ENCODE measurements around the gene NOTUM. TPM values are rescaled to one million over a fixed set of nuclear protein-coding genes. Genes with fewer than 3 reads are reported as not detected.
A peak's percentile ranks its signal among the peaks of the same experiment; 100 is the strongest.

NOTUM gene
- polyA plus RNA-seq, 3 donors, result 2.1 to 4.3 (median 2.4) TPM

GRCh38 chr17:81940538-81941483 is 20.2 kb downstream of the NOTUM start:
- DNase-seq, result no peak

GRCh38 chr17:81939881-81940385 is 21.1 kb downstream of the NOTUM start:
- DNase-seq, result no peak

GRCh38 chr17:81939218-81939617 is 21.8 kb downstream of the NOTUM start:
- DNase-seq, result no peak

- DNase-seq, result no peak
These were observed 25.3 kb downstream of the NOTUM start for GRCh38 chr17:81935709-81936084.

- DNase-seq, result no peak
These were observed 25.9 kb downstream of the NOTUM start for GRCh38 chr17:81934850-81935708.

GRCh38 chr17:81934098-81934757 is 26.8 kb downstream of the NOTUM start:
- DNase-seq, result no peak

- DNase-seq, result no peak
These were observed 27.7 kb downstream of the NOTUM start for GRCh38 chr17:81933178-81933699.

- no peak for DNase-seq
These were observed 28.5 kb downstream of the NOTUM start for GRCh38 chr17:81932333-81932983.

GRCh38 chr17:81931557-81932332 is 29.2 kb downstream of the NOTUM start:
- no peak for DNase-seq

GRCh38 chr17:81931189-81931556 is 29.8 kb downstream of the NOTUM start:
- no peak for DNase-seq

- no peak for DNase-seq
These were observed 30.6 kb downstream of the NOTUM start for GRCh38 chr17:81930142-81931125.

GRCh38 chr17:81929253-81930141 is 31.5 kb downstream of the NOTUM start:
- no peak for DNase-seq

- no peak for DNase-seq
These were observed 32.3 kb downstream of the NOTUM start for GRCh38 chr17:81928544-81929252.

GRCh38 chr17:81927653-81928543 is 33.1 kb downstream of the NOTUM start, which contains the start of gene MAFG:
Gene MAFG, minus strand, starts transcription at chr17:81927735. Its CDS starts 4,550 bp downstream, at chr17:81923185.
- peak; percentile 96 for DNase-seq

GRCh38 chr17:81927152-81927652 is 33.8 kb downstream of the NOTUM start:
- no peak for DNase-seq
